SK-MEL-5 (cell line): ENCODE data around the gene MAP1LC3C. TPM values are rescaled to one million over a fixed set of nuclear protein-coding genes. Genes with fewer than 3 reads are reported as not detected.
A peak's percentile ranks its signal among the peaks of the same experiment; 100 is the strongest.

ENCODE experiments used
- DNase-seq: peaks from one replicate; pipeline ENCODE4 v3.0.0-alpha.2; 2016; ENCODE audit warnings: low read depth, low spot score
- in situ Hi-C: cut with HindIII; loops from 2 replicates; pipeline ENCODE4 v1.10.0; 2016; ENCODE audit warnings: low sequenced_read_pairs, high pct_unique_total_duplicates, low pct_unique_long_range_greater_than_20kb
- polyA plus RNA-seq, 2 experiments: library from polyadenylated mRNA; depleted of rRNA; stranded (reverse); fragments of >200 nt; gene quantifications; 2 replicates each; pipeline ENCODE4 v1.2.3, GENCODE V29; 2015
- total RNA-seq: library from RNA; depleted of rRNA; stranded (reverse); fragments of >200 nt; shearing (Covaris generic); gene quantifications from 2 replicates; pipeline ENCODE4 v1.2.3, GENCODE V29; 2014; rRNA removed

MAP1LC3C gene
- 0.13 TPM in 1 of 2 replicates, not detected in the other for total RNA-seq
- 0.07 TPM in 1 of 2 replicates, not detected in the other for polyA plus RNA-seq (2015; cell fraction: cytosol; rRNA removed)
- polyA plus RNA-seq (2015; cell fraction: nucleus; rRNA removed), result not detected in 2 replicates

DNA sequence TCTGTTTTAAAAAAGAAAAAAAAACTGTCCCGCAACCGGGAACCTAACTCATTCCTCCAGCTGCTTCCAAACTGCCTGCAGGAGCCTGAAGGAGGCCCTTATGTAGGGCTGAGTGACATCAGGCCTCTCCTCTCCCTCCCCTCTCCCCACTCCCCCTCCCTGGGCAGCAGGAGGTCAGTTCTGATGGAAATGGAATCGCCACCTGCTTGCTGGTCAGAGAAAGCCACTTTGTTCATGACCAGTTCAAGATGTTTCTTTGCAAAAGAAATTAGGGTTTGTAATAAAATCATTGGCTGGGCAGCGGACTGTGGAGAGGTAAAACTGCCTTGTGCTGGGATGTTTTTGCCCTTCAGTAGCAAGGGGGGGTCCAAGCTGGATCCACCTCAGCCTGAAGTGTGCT lies at the start of gene MAP1LC3C:
Gene MAP1LC3C, minus strand, starts transcription at position 73 of the 400 bp plus-strand sequence. CDS start 90 bp downstream, outside the sequence.
- in situ Hi-C loops, result no loop called here
- no peak for DNase-seq

GRCh38 chr1:242043165-242043564 lies 44.3 kb upstream of the MAP1LC3C start:
- DNase-seq, result no peak
- in situ Hi-C loops, result no loop called here

GRCh38 chr1:242034392-242034791 lies 35.5 kb upstream of the MAP1LC3C start:
- DNase-seq, result no peak
- in situ Hi-C loops, result no loop called here

DNA sequence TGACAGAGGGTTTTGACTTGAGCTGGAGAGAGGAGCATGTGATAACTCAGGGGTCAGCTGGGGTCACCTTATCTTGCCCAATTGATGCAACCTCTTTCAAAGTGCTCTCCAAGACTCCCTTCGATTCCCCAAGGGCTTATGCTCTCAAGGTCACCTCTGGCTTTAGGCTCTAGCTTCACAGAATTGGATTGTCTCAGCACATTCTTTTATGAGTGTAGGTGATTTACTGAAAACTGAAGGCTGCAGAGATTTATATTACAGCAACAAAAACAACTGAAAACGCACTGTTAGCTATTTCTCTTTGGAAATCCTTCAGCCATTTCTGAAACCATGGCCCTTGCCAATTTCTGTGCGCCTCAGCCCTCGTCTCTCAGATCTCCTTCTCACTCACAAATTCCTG lies 34.5 kb upstream of the MAP1LC3C start:
- no peak for DNase-seq
- in situ Hi-C loops, result no loop called here

DNA sequence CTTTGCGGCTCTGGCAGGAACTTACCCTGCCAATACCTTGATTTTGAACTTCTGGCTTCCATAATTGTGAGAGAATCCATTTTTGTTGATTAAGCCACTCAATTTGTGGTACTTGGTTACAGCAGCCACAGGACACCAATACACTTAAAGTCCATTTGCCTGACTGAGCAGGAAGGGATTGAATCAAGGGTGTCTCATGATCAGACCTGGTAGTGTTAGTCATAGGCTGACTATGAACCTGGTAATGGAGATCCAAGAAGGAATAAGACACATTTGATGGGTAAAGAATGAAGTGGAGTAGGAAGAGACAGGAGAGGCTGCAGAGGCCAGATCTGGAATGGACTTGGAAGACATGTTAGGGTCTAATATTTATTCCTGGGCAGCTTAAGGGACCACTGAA lies 31.2 kb upstream of the MAP1LC3C start:
- no peak for DNase-seq
- in situ Hi-C loops, result no loop called here

DNA sequence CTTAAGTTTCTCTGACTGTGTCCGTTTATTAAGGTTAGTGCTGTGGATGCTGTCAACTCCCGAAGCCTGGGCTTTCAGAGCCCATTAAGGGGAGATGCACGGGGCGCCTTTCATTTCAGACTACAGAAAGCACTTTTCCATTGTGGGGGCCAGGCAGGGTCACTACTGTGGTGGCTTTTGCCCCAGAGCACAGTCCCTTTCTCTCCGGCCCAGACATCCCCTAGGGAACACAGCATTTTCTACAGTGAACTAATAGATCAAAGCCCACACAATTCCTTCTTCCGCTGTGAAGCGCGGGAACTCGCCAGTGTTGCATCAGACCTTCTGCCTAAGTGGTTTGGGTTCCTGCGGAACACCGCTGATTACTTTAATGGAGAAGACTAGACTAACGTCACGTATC lies 26.8 kb upstream of the MAP1LC3C start:
- DNase-seq, result no peak
- in situ Hi-C loops, result no loop called here

DNA sequence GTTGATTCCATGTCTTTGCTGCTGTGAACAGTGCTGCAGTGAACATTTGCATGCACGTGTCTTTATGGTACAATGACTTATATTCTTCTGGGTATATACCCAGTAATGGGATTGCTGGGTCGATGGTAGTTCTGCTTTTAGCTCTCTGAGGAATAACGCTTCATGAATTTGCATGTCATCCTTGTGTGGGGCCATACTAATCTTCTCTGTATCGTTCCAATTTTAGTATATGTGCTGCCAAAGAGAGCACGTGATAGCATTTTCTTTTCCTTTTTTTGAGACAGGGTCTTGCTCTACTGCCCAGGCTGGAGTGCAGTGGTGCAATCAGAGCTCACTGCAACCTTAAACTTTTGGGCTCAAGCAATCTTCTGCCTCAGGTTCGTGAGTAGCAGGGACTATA lies 24.9 kb upstream of the MAP1LC3C start:
- DNase-seq, result no peak
- in situ Hi-C loops, result no loop called here

- no peak for DNase-seq
- in situ Hi-C loops, result no loop called here
Observed at GRCh38 chr1:242019018-242019417, 20.1 kb upstream of the MAP1LC3C start.

- peak; percentile 82 for DNase-seq
- in situ Hi-C loops, result no loop called here
Observed at GRCh38 chr1:242017580-242018233, 18.8 kb upstream of the MAP1LC3C start.

DNA sequence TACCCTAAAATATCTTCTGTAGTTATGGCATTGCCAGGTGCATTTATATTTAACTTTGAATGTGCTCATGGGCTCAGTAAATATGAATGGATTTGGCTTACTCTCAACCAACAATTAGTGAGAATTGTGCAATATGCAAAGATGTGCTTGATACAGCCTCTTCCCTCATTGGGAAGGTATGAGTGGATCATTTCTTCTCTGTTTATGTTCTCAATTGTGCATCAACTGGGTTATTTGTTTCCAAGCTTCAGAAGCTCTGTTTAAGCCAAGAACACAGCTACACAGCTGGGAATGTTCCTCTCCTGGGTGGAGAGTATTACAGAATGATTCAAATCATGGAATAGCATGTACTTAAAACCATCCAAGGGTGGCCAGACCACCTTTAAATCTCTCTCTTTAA lies 17.6 kb upstream of the MAP1LC3C start:
- in situ Hi-C loops, result no loop called here

GRCh38 chr1:242011894-242012660 lies 13.2 kb upstream of the MAP1LC3C start:
- no peak for DNase-seq
- in situ Hi-C loops, result no loop called here

More for the DNA sequence above, 17.6 kb upstream of the MAP1LC3C start:
- no peak for DNase-seq

- in situ Hi-C loops, result no loop called here
- no peak for DNase-seq
Observed at GRCh38 chr1:242008826-242009495, 10.1 kb upstream of the MAP1LC3C start.

DNA sequence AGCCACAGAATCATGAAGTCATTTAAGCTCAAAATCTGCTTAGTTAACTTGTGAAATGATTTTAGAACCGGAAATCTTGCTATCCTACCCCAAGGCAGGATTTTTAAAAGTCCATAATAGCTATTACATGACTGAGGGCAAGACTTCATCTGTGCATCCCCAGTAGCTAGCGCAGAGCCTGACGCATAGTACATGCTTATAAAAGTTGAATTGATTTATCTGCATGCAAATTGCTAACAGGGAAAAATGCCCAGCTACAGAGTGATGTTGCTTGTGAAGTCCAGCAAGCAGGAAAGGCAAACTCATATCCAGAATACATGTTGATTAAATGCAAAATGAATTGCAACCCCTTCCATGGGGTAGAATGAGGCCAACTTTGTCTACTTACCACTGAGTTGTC lies 8.1 kb upstream of the MAP1LC3C start:
- in situ Hi-C loops, result no loop called here

DNA sequence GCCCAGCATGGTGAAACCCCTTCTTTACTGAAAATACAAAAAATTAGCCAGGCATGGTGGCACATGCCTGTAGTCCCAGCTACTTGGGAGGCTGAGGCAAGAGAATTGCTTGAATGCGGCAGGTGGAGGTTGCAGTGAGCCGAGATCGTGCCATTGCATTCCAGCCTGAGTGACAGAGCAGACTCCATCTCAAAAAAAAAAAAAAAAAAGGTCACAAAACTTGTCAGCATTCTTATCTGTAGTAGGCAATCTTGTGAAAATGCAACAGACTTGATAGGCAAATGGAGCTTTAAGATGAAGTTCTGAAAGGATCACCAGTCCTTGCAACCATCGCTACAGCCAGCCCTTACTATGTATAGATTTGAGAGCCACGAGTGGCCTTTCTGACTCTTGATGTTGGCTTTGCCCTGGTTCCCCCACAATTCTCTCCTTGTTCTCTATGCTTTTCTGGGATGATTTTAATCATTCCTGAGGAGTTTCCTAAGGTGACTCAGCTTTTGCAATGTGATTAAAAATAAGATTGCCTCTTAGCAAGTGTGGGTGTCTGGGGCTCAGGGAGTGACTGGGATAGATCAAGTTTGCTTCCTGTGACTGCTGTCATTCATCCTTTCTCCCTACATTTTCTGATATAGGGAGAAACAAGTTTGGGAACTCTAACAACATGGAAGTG lies 7.1 kb upstream of the MAP1LC3C start:
- in situ Hi-C loops, result no loop called here
- peak; percentile 60 for DNase-seq

More for the DNA sequence above, 8.1 kb upstream of the MAP1LC3C start:
- DNase-seq, result no peak

DNA sequence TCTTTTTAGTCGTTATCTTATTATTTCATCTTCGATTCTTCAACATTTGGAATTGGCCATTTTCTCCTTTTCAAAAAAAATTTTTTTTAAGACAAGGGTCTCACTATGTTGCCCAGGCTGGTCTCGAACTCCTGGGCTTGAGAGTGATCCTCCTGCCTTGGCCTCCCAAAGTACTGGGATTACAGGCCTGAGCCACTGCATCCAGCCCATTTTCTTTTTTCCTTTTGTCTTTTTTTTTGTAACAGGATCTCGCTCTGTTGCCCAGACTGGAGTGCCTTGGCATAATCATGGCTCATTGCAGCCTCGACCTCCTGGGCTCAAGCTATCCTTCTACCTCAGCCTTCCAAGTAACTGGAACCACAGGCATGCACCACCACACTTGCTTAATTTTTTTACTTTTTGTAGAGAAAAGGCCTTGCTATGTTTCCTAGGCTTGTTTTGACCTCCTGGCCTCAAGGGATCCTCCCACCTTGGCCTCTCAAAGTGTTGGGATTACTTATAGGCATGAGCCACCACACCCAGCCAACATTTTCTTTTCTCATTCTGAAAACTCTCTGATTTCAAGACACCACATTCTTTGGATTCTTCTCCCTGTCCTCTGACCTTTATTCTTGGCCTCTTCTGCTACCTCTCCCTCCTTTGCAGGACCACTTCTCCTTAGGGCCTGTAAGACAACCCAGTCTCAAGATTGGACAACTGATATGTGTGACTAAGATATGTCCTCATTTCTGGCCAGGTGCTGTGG lies 6.0 kb upstream of the MAP1LC3C start:
- no peak for DNase-seq
- in situ Hi-C loops, result no loop called here

DNA sequence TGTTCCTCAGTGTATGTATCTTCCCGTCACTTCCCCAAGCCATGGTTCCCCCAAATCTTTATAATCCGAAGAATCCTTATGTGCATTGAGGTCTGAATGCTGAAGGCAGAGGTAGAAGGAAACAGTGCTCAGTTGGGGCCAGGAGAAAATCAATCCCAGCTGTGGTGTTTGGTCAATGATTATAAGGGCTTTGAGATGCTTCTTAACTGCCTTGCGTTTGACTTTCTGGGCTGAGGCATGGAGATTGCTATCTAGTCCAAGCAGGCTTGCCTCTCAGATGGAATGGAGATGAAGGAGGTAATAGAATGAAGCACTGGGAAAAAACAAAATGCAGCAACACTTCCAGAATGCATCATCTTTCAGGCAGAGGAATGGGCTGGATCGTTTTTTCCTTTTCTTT lies 3.6 kb upstream of the MAP1LC3C start:
- DNase-seq, result no peak
- in situ Hi-C loops, result no loop called here

DNA sequence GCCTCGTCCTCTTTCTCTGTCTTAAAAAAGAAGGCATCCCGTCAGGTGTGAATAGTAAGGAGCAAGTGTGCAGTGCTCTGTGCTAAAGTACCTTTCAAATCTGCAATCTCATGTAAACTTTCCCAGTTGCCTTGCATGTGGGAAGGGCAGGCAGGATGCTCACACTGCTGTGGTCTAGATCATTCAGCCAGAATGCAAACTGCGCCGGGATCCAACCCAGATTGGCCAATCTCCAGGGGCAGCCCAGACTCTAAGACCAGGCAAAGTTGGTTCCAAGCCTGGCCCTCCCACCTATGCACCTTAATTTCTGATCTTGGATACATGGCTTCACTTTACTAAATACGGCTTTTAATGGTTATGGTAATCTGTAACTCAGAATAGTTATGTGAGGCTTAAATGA lies 3.2 kb upstream of the MAP1LC3C start:
- in situ Hi-C loops, result no loop called here

More for the DNA sequence above, 3.2 kb upstream of the MAP1LC3C start:
- no peak for DNase-seq
